Choroid plexus epithelial cell (primary cell): ENCODE results near the gene AUTS2.
A peak's percentile ranks its signal among the peaks of the same experiment; 100 is the strongest.

Experiments
- DNase-seq: peaks from one replicate; pipeline ENCODE4 v3.0.0-alpha.2; 2010; ENCODE audit warnings: low read depth
- H3K4me3 ChIP-seq: 2 replicates; pipeline ENCODE4 v1.5.1; 2011; ENCODE audit warnings: low read depth, mild to moderate bottlenecking, control low read depth, low read length, moderate library complexity
- TF ChIP-seq, protein P1 (sequence below): conservative IDR thresholded peaks from 2 replicates; pipeline ENCODE4 v1.5.1; 2011; ENCODE audit warnings: low read depth, mild to moderate bottlenecking, control low read depth, inconsistent platforms, low read length, moderate library complexity

Gene AUTS2

DNA sequence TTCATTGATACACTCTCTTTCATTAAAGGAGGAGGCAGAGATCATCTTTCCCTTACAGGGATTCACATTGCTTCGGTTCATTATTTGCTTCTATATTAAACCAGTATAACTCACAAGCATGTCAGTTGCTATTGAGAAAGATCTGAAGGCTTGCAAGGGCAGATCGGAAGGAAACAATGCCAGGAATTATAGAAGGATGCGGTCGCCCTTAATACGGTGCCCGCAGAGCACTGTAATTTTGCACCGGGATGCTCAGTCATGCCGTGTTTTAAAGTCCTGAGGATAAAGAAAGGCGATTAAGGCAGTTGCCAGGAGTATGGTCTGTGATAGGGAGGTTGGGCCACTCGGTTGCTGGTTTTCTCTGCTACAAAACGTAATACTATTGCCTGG lies 1183.6 kb downstream of the AUTS2 start:
- H3K4me3 ChIP-seq: no peak overlapping the region
- no peak for DNase-seq
- TF ChIP-seq, protein P1, sequence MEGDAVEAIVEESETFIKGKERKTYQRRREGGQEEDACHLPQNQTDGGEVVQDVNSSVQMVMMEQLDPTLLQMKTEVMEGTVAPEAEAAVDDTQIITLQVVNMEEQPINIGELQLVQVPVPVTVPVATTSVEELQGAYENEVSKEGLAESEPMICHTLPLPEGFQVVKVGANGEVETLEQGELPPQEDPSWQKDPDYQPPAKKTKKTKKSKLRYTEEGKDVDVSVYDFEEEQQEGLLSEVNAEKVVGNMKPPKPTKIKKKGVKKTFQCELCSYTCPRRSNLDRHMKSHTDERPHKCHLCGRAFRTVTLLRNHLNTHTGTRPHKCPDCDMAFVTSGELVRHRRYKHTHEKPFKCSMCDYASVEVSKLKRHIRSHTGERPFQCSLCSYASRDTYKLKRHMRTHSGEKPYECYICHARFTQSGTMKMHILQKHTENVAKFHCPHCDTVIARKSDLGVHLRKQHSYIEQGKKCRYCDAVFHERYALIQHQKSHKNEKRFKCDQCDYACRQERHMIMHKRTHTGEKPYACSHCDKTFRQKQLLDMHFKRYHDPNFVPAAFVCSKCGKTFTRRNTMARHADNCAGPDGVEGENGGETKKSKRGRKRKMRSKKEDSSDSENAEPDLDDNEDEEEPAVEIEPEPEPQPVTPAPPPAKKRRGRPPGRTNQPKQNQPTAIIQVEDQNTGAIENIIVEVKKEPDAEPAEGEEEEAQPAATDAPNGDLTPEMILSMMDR: no peak

DNA sequence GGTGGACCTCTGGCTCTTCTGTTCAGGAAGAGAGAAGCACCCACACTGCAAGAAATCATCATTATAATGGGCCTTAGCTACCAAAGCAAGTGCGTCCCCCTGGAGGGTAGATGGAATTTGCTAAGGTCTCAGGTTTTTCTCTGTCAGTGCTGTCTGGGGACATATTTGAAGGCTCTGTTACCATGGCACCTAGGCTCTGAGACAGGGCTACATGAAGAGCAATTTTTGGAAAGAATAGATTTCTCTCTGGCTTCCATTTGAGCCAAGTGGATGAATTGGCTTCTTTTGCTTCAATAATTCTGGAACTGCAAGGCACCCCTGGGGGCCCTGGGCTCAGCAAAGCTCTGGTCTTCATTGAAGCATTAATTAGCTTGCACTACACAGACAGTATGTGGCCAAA lies 1184.5 kb downstream of the AUTS2 start:
- TF ChIP-seq, protein P1: no peak
- no peak for DNase-seq
- H3K4me3 ChIP-seq: no peak overlapping the region

DNA sequence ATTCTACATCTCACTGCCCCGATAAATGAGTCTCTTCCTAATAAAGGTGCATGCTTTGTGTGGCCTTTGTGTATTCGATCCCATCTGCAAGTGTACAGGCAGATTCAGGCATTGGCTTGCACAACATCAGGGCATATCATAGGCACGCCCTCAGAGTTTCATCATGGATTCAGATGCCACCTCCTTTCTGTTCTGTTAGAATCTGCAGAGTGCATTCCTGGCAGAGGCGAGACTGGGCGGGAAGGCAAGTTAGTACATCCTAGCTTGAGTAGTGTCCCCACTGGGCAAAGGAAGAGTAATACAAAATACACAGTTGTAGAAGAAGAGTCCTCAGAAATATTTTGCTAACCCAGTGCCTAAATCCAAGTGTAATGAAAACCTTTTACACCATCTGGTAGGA lies 1187.2 kb downstream of the AUTS2 start:
- TF ChIP-seq, protein P1: no peak
- DNase-seq: peak; percentile 11
- no peak overlapping the region for H3K4me3 ChIP-seq

DNA sequence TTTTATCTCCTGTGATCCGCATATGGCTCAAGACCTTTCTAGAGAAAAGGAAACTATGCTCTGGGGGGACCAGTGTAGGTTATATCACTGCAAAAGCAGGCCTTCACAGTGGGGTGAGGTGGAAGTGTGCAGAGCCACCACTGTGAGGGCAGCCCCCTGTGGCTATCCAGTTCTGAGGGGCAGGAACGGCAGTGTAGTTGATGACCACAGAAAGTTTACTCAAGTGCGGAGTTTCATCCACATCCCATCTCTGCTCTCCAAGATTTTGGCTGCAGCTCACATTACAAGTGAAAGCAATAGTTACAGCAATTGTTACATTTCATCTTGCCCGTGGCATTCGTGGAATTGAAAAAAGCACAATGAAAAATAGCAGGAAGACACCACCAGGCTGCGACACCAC lies 1187.8 kb downstream of the AUTS2 start:
- H3K4me3 ChIP-seq: no peak overlapping the region
- TF ChIP-seq, protein P1: no peak
- DNase-seq: peak; percentile 77

DNA sequence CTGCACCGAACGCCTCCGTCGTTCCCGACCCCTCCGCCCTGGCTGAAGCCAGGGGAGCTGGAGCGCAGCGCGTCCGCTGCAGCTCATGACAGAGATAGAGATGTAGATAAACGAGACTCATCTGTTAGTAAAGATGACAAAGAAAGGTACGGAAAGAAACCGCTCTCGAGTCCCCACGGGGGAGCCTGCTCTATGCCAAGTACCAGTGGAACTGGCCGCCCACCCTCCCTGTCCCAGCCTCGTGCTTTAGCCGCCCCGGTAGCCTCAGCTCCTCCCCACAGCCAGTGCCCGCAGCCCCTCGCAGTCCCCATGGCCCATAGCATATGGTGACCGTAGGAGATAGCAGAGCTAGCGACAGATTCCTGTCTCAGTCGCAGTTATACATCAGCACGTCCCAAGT lies 1189.0 kb downstream of the AUTS2 start:
- TF ChIP-seq, protein P1: no peak
- H3K4me3 ChIP-seq: no peak overlapping the region
- DNase-seq: no peak

DNA sequence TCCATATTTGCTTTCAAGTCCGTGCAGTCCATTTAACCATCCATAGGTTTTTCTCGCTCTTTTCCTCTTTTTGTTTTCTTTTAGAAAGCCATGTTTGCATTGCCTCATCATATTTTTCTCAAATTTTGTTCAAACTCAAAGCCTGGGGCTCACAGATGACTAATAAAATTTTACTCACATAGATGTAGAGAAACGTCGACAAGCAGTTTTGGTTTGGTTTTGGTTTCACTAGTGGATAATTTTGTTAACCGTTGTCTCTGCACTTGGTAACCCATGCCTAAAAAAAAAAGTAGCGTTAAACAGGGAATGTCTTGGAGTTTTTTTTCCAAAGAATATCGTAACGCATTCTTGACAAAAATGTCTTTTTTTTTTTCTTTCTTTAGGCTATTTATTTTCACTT lies 1189.5 kb downstream of the AUTS2 start:
- no peak overlapping the region for H3K4me3 ChIP-seq
- TF ChIP-seq, protein P1: no peak
- no peak for DNase-seq

DNA sequence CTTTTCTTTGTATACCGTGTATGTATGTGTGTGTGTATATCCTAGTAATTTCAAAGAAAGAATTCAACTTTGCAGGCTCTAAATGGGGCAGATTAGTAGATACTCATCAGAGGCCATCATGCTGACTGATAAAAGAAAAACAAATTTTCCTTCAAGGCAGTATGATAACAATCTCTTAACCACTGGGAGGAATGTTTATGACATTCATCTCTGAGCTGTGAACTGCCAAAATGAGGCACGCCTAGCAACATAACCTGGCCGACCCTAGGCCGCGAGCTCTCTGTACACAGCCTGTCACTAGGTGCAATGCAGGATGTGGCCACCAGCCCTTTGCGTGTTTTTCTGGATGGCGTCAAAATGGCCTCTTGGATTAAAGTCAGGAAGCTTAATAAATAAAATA lies 1190.0 kb downstream of the AUTS2 start:
- no peak for DNase-seq
- no peak overlapping the region for H3K4me3 ChIP-seq

More for the DNA sequence above, 1190.0 kb downstream of the AUTS2 start:
- TF ChIP-seq, protein P1: peak; percentile 4
